ENCODE measurements around the gene PCLO.

PCLO gene

DNA sequence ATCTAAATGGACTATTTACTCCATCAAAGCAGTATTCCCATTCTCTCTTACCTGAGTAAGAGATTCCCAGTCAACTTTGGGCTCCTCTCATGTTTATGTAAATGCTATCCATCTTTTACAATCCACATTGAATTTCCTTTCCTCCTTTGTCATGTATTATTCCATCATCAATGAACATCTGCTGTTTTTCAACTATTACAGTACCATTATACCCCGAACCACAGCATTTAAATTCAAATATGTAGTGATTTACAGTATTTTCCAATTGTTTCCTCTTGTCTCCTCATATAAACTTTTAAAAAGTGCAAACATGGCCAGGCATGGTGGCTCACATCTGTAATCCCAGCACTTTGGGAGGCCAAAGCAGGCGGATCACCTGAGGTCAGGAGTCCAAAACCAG lies 20.3 kb downstream of the PCLO start:
- no peaks in the 10 kb centered on the region for H3K9me3 ChIP-seq (ENCODE audit: control insufficient read depth, low read length)
- 82 to 87% methylated on average over 2 of the region's 2 CpGs for WGBS, 2 experiments

DNA sequence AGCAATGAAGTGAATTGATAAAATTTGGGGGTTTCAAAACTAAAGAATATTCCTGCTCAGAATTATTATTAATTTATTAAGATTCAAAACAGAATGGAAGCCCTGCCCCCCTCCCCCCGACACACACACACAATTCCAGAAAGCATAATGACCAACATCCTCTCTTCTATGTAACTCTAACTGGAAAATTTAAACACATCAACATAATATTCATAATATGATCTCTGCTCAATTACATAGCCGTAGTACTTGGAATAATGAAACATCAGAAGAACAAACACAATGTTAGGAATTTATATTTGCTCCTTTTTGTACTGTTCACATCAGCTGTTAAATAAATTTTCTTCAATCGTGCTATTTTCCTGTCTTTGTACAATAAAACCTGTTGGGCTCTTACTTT lies 20.8 kb downstream of the PCLO start:
- no peak overlapping the region for H3K4me3 ChIP-seq (ENCODE audit: insufficient read depth, low read depth, low read length)
- 95 to 99% methylated on average over 3 of the region's 3 CpGs for WGBS, 2 experiments
- H3K4me1 ChIP-seq (ENCODE audit: control insufficient read depth, insufficient read depth, low read length), result no peaks in the 10 kb centered on the region
- H3K27me3 ChIP-seq (ENCODE audit: control insufficient read depth, insufficient read depth, low read length, poor library complexity, severe bottlenecking), result no peaks in the 10 kb centered on the region
- H3K9me3 ChIP-seq (ENCODE audit: control insufficient read depth, low read length), result no peaks in the 10 kb centered on the region
- H3K27ac ChIP-seq (ENCODE audit: insufficient read depth, low read depth, low read length, poor library complexity, severe bottlenecking), result no peak overlapping the region
- no peaks in the 10 kb centered on the region for H3K36me3 ChIP-seq (ENCODE audit: control insufficient read depth, insufficient read depth, low read length)

More for the DNA sequence above, 20.3 kb downstream of the PCLO start:
- H3K27me3 ChIP-seq (ENCODE audit: control insufficient read depth, insufficient read depth, low read length, poor library complexity, severe bottlenecking), result no peaks in the 10 kb centered on the region
- H3K36me3 ChIP-seq (ENCODE audit: control insufficient read depth, insufficient read depth, low read length), result no peaks in the 10 kb centered on the region
- no peak overlapping the region for H3K4me3 ChIP-seq (ENCODE audit: insufficient read depth, low read depth, low read length)
- no peak overlapping the region for H3K27ac ChIP-seq (ENCODE audit: insufficient read depth, low read depth, low read length, poor library complexity, severe bottlenecking)
- H3K4me1 ChIP-seq (ENCODE audit: control insufficient read depth, insufficient read depth, low read length), result no peaks in the 10 kb centered on the region

DNA sequence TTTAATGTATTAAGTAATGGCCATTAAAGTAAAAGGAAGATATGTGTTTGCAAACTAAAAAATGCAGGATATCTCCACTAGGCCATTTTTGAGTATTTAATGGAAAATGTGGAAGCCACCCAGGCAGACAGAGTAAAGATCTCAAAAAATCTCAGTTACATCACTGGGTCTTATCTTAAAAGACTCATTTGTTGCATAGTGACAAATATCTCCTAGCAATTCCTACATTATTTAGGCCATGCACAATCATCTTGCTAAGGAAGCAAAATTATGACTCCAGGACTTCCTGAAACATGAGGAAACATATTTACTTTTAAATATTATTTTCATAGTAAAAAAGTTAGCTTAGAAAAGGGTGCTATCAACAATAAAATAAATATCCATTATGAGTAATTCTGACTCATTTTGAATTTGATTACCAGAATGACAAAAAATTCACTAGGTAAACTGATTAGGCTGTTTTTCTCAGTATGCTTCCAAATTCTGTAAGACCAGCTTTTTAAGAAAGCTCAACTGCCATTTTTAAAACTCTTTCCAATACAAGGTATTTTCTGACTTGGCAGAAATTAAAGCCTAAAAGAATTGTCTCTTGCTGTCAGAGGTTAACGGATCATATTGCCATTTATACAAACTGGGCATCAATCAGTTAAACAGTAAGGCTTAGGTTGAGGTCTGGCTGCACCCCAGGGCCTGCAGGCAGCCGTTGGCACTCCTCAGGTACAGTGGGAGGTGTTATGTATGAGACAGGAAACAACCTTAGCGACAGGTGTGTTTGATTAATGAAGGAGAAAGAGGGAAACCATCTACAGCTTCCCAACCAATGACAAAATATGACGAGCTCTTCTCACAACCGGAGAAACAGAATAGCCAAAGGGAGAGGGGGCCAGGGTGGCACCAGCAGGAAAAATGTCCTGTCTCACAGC lies 31.8 kb downstream of the PCLO start:
- WGBS, 2 experiments, result 84 to 94% methylated on average over 5 of the region's 5 CpGs
- H3K9me3 ChIP-seq (ENCODE audit: control insufficient read depth, low read length), result no peaks in the 10 kb centered on the region
- no peaks in the 10 kb centered on the region for H3K36me3 ChIP-seq (ENCODE audit: control insufficient read depth, insufficient read depth, low read length)
- H3K27me3 ChIP-seq (ENCODE audit: control insufficient read depth, insufficient read depth, low read length, poor library complexity, severe bottlenecking), result no peaks in the 10 kb centered on the region
- no peaks in the 10 kb centered on the region for H3K4me1 ChIP-seq (ENCODE audit: control insufficient read depth, insufficient read depth, low read length)
- no peak overlapping the region for H3K4me3 ChIP-seq (ENCODE audit: insufficient read depth, low read depth, low read length)
- no peak overlapping the region for H3K27ac ChIP-seq (ENCODE audit: insufficient read depth, low read depth, low read length, poor library complexity, severe bottlenecking)

DNA sequence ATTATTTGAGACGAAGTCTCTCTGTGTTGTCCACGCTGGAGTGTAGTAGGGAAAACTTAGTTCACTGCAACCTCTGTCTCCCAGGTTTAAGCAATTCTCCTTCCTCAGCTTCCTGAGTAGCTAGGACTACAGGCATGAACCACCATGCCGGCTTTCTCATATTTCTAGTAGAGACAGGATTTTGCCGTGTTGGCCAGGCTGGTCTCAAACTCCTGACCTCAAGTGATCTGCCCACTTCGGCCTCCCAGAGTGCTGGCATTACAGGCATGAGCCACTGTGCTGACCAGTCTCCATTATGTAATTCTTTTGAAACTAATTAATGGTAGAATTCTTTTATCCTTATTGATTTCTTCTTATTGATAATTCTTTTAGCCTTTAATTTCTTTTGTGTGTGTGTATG lies 32.5 kb downstream of the PCLO start:
- no peaks in the 10 kb centered on the region for H3K27me3 ChIP-seq (ENCODE audit: control insufficient read depth, insufficient read depth, low read length, poor library complexity, severe bottlenecking)
- H3K36me3 ChIP-seq (ENCODE audit: control insufficient read depth, insufficient read depth, low read length), result no peaks in the 10 kb centered on the region
- H3K27ac ChIP-seq (ENCODE audit: insufficient read depth, low read depth, low read length, poor library complexity, severe bottlenecking), result no peak overlapping the region
- no peak overlapping the region for H3K4me3 ChIP-seq (ENCODE audit: insufficient read depth, low read depth, low read length)
- 93 to 98% methylated on average over 5 of the region's 5 CpGs for WGBS, 2 experiments
- no peaks in the 10 kb centered on the region for H3K9me3 ChIP-seq (ENCODE audit: control insufficient read depth, low read length)
- H3K4me1 ChIP-seq (ENCODE audit: control insufficient read depth, insufficient read depth, low read length), result no peaks in the 10 kb centered on the region

DNA sequence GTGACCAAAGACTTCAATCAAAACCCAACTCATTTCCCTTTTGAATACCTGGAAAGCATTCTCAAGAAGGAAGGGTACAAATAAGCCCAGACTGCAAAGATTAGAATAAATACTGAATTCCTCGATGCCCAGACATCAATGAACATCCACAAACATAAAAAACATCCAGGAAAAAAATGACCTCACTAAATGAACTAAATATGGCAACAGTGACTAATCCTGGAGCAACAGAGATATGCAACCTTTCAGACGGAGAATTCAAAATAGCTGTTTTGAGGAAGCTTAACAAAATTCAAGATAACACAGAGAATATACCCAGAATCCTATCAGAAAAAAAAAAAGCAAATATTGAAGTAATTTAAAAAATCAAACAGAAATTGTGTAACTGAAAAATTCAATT lies 43.2 kb downstream of the PCLO start:
- H3K27ac ChIP-seq (ENCODE audit: insufficient read depth, low read depth, low read length, poor library complexity, severe bottlenecking), result no peak overlapping the region
- H3K4me3 ChIP-seq (ENCODE audit: insufficient read depth, low read depth, low read length), result no peak overlapping the region
- no peaks in the 10 kb centered on the region for H3K27me3 ChIP-seq (ENCODE audit: control insufficient read depth, insufficient read depth, low read length, poor library complexity, severe bottlenecking)
- no peaks in the 10 kb centered on the region for H3K4me1 ChIP-seq (ENCODE audit: control insufficient read depth, insufficient read depth, low read length)
- 78 to 91% methylated on average over 2 of the region's 2 CpGs for WGBS, 2 experiments
- H3K9me3 ChIP-seq (ENCODE audit: control insufficient read depth, low read length), result peaks cover 4% of the 10 kb centered on the region
- no peaks in the 10 kb centered on the region for H3K36me3 ChIP-seq (ENCODE audit: control insufficient read depth, insufficient read depth, low read length)

DNA sequence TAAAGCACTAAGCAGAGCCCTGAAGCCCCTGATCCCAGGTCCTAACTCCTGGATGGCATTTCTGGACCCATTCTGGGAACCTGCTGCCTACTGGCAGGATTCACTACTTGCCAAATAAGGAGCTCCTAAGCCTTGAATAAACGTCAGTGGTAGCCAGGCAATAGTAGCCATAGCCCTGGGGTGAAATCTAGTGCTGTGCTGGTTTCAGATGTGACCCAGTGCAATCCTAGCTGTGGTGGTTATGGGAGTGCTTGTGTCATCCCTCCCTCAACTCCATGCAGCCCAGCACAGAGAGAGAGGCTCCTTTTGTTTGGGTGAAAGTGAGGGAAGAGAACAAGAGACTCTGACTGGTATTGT lies 43.7 kb downstream of the PCLO start:
- 22 to 32% methylated on average over 1 of the region's 1 CpG for WGBS, 2 experiments
- Histone ChIP-seq H3K36me3 (ENCODE audit: control insufficient read depth, insufficient read depth, low read length) (no peaks in the 10 kb centered on the region), H3K4me1 (ENCODE audit: control insufficient read depth, insufficient read depth, low read length) (no peaks in the 10 kb centered on the region), H3K4me3 (ENCODE audit: insufficient read depth, low read depth, low read length) (no peak overlapping the region), H3K9me3 (ENCODE audit: control insufficient read depth, low read length) (peaks cover 4% of the 10 kb centered on the region), H3K27ac (ENCODE audit: insufficient read depth, low read depth, low read length, poor library complexity, severe bottlenecking) (no peak overlapping the region), H3K27me3 (ENCODE audit: control insufficient read depth, insufficient read depth, low read length, poor library complexity, severe bottlenecking) (no peaks in the 10 kb centered on the region)

DNA sequence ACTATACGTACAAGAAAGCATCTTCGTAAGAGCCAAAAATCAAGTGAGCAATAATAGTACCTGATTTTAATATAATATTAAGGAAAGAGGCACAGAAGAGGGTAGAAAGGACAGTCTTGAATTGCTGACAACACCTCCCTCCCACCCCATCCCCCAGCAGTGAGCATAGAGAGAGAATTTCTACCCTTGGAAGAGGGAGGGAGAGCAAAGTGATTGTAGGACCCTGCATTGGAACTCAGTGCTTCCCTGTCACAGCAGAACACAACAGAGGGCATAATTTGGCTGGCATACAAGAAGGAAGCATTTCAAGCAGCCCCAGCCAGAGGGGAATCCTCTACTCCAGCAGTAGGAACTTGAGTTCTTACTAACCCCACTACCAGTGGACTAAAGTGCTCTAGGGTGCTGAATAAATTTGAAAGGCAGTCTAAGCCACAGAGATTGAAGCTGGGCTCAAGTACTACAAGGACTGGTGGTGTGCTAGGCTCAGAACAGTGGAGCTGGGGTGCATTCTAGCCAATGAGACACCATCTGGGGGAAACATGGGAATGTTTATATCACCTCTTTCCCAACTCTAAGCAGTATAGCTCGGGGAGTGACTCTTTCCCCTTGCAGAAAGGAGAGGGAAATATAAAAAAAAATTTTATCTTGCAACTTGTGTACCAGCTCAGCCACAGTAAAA lies 44.2 kb downstream of the PCLO start:
- WGBS, 2 experiments, result 100% methylated on average over 3 of the region's 3 CpGs; no CpG with 5 or more reads in 1 of the 2 experiments
- no peak overlapping the region for H3K27ac ChIP-seq (ENCODE audit: insufficient read depth, low read depth, low read length, poor library complexity, severe bottlenecking)
- H3K4me3 ChIP-seq (ENCODE audit: insufficient read depth, low read depth, low read length), result no peak overlapping the region
- H3K27me3 ChIP-seq (ENCODE audit: control insufficient read depth, insufficient read depth, low read length, poor library complexity, severe bottlenecking), result no peaks in the 10 kb centered on the region
- peaks cover 4% of the 10 kb centered on the region for H3K9me3 ChIP-seq (ENCODE audit: control insufficient read depth, low read length)
- H3K36me3 ChIP-seq (ENCODE audit: control insufficient read depth, insufficient read depth, low read length), result no peaks in the 10 kb centered on the region
- H3K4me1 ChIP-seq (ENCODE audit: control insufficient read depth, insufficient read depth, low read length), result no peaks in the 10 kb centered on the region

DNA sequence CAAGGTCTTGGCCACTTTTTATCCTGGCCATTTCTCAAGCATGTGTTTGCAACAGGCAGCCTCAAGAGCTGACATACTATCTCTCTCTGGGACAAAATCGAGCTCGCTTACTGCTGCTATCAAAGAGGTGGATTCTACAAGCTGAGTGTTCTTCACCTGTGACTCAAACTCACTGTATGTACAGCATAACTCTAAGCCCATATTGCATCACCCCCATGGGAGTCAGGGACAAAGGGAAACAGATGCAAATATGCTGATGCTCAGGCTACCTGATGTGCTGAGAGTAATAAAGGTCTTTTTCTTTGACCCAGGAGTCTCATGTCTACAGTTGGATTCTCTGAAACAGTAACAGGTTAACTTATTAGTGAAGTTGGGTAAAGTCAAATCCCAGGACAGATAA lies 45.2 kb downstream of the PCLO start:
- Histone ChIP-seq H3K9me3 (ENCODE audit: control insufficient read depth, low read length) (no peaks in the 10 kb centered on the region), H3K36me3 (ENCODE audit: control insufficient read depth, insufficient read depth, low read length) (no peaks in the 10 kb centered on the region), H3K27ac (ENCODE audit: insufficient read depth, low read depth, low read length, poor library complexity, severe bottlenecking) (no peak overlapping the region), H3K4me3 (ENCODE audit: insufficient read depth, low read depth, low read length) (no peak overlapping the region), H3K27me3 (ENCODE audit: control insufficient read depth, insufficient read depth, low read length, poor library complexity, severe bottlenecking) (no peaks in the 10 kb centered on the region), H3K4me1 (ENCODE audit: control insufficient read depth, insufficient read depth, low read length) (no peaks in the 10 kb centered on the region)
- 79 to 95% methylated on average over 2 of the region's 2 CpGs for WGBS, 2 experiments

DNA sequence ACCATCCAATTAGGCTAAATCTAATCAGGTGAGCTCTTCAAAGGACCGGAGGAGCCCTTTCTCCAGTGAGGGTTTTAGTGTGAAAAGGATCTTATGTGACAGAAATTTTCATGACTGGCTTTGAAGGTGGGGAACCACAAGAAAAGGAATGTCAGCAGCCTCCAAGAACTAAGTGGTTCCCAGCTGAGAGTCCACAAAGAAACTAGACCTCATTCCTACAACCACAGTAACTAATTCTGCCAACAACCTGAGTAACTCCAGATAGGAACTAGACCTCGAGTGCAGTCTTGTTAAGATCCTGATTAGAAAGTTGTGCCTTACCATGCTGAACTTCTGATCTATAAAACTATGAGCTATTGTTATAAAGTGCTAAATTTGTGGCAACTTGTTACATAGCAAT lies 51.3 kb downstream of the PCLO start:
- Histone ChIP-seq H3K9me3 (ENCODE audit: control insufficient read depth, low read length) (no peaks in the 10 kb centered on the region), H3K4me1 (ENCODE audit: control insufficient read depth, insufficient read depth, low read length) (no peaks in the 10 kb centered on the region), H3K36me3 (ENCODE audit: control insufficient read depth, insufficient read depth, low read length) (no peaks in the 10 kb centered on the region), H3K4me3 (ENCODE audit: insufficient read depth, low read depth, low read length) (no peak overlapping the region), H3K27ac (ENCODE audit: insufficient read depth, low read depth, low read length, poor library complexity, severe bottlenecking) (no peak overlapping the region), H3K27me3 (ENCODE audit: control insufficient read depth, insufficient read depth, low read length, poor library complexity, severe bottlenecking) (no peaks in the 10 kb centered on the region)
- 58 to 77% methylated on average over 1 to 2 of the region's 2 CpGs for WGBS, 2 experiments

DNA sequence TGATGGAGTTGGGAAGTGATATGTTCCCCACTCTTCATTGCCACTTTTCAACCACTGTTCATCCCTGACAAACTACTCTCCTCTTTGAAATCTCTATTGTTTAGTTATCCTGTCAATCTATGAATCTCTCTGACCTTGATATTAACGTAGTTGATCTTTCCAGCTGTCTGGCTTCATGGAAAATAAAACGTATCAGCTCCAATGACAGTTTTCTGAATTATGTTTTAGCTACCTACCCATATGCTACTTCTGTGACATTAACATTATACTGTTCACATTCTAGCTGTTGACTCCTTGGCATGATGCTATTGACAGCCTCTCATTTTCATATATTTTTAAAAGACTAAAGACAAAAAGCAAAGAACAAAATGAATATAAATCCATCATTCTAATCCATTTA lies 53.3 kb downstream of the PCLO start:
- no peaks in the 10 kb centered on the region for H3K9me3 ChIP-seq (ENCODE audit: control insufficient read depth, low read length)
- 92 to 96% methylated on average over 2 of the region's 2 CpGs for WGBS, 2 experiments
- no peaks in the 10 kb centered on the region for H3K27me3 ChIP-seq (ENCODE audit: control insufficient read depth, insufficient read depth, low read length, poor library complexity, severe bottlenecking)
- no peaks in the 10 kb centered on the region for H3K4me1 ChIP-seq (ENCODE audit: control insufficient read depth, insufficient read depth, low read length)
- H3K4me3 ChIP-seq (ENCODE audit: insufficient read depth, low read depth, low read length), result no peak overlapping the region
- no peak overlapping the region for H3K27ac ChIP-seq (ENCODE audit: insufficient read depth, low read depth, low read length, poor library complexity, severe bottlenecking)
- no peaks in the 10 kb centered on the region for H3K36me3 ChIP-seq (ENCODE audit: control insufficient read depth, insufficient read depth, low read length)
